ENCODE results near the gene WDR37.

GRCh38 chr10:1070919-1071318 is 14.7 kb downstream of the WDR37 start:
- TF ChIP-seq POLR2A (IDR thresholded peaks at IDR 0.05; ENCODE audit: low read length) (no peak), GATA1 (IDR thresholded peaks at IDR 0.05; ENCODE audit: low read depth, low read length) (no peak)

All from erythroblast (primary cell).